HEK293T (cell line): Measurements from ENCODE around the gene LEMD1.

Experiments
- ARNT ChIP-seq: fragments of 450-650 bp; IDR thresholded peaks from 2 replicates; pipeline ENCODE4 v1.6.1; 2017; ENCODE audit warnings: mild to moderate bottlenecking
- BHLHE40 ChIP-seq: fragments of 450-650 bp; IDR thresholded peaks from 2 replicates; pipeline ENCODE4 v1.6.1; 2016; ENCODE audit warnings: mild to moderate bottlenecking, moderate library complexity, borderline replicate concordance
- ELF4 ChIP-seq: fragments of 450-650 bp; IDR thresholded peaks from 2 replicates; pipeline ENCODE4 v1.6.1; 2017; ENCODE audit warnings: antibody characterized with exemption
- FOXK2 ChIP-seq: fragments of 450-650 bp; IDR thresholded peaks from 2 replicates; pipeline ENCODE4 v1.6.1; 2016; ENCODE audit warnings: mild to moderate bottlenecking
- FOXM1 ChIP-seq: fragments of 450-650 bp; IDR thresholded peaks from 2 replicates; pipeline ENCODE4 v1.6.1; 2017; ENCODE audit warnings: mild to moderate bottlenecking, borderline replicate concordance
- HDGF ChIP-seq: fragments of 450-650 bp; IDR thresholded peaks from 2 replicates; pipeline ENCODE4 v1.6.1; 2017; ENCODE audit warnings: antibody characterized with exemption, borderline replicate concordance
- L3MBTL2 ChIP-seq: fragments of 450-650 bp; conservative IDR thresholded peaks from 2 replicates; pipeline ENCODE4 v1.6.1; 2016; ENCODE audit warnings: mild to moderate bottlenecking
- NFRKB ChIP-seq: fragments of 450-650 bp; IDR thresholded peaks from 2 replicates; pipeline ENCODE4 v1.6.1; 2016; ENCODE audit warnings: mild to moderate bottlenecking, moderate library complexity
- SP1 ChIP-seq: fragments of 450-650 bp; IDR thresholded peaks from 2 replicates; pipeline ENCODE4 v1.6.1; 2017
- SUZ12 ChIP-seq: fragments of 450-650 bp; IDR thresholded peaks from 2 replicates; pipeline ENCODE4 v1.6.1; 2016; ENCODE audit warnings: mild to moderate bottlenecking
- TARDBP ChIP-seq: fragments of 450-650 bp; IDR thresholded peaks from 2 replicates; pipeline ENCODE4 v1.6.1; 2016
- ZNF384 ChIP-seq: fragments of 450-650 bp; IDR thresholded peaks from 2 replicates; pipeline ENCODE4 v1.6.1; 2016
- TF ChIP-seq, protein P1 (sequence below): fragments of 450-650 bp; IDR thresholded peaks from 2 replicates; pipeline ENCODE4 v1.6.1; 2016

DNA sequence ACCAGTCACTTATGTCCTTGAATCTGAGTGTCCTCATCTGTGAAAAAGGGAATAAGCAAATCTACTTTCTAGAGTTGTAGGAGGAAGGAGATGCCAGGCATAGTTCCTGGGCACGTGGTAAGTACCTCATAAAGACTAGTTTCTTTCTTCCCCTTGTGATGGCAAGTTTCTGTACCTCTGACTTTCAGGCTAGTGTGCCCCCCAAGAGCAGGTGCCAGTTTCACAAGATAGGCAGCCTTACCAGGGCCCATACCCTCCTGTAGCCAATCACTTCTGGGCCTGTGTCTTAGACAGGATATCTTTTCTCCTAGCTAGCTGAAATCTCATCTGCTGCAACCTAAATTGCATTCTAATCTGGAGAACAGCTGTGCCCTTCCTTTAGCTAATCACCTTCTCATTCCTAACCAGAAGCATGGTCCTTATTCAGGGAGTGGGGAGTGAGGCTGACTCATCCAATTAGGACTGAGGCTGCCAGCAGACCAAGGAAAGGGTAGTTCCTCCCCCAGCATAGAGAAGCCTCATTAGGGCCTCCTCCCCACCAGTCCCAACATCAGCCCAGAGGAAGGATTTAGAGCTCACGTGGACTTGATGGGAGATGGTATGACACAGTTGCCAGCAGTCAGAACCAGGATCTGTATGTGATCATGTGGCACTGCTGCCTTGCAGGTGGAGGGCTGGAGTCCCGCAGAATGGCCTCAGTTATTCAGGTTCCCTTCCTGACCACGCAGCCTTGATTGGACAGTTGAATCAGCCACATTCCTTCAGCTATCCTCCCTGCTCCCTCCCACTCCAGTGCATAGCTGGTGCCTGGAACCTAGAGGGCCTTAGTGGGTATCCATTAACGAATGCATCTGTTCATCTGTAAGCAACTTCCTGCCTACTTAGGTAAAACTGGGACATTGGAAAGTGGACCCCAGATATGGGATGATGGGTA lies 73.0 kb downstream of the LEMD1 start:
- no peak for TF ChIP-seq TARDBP
- TF ChIP-seq ARNT: no peak
- no peak for TF ChIP-seq SUZ12
- TF ChIP-seq ELF4: no peak
- TF ChIP-seq NFRKB: no peak
- no peak for TF ChIP-seq SP1
- no peak for TF ChIP-seq FOXM1
- no peak for TF ChIP-seq BHLHE40
- no peak for TF ChIP-seq HDGF
- TF ChIP-seq, protein P1, sequence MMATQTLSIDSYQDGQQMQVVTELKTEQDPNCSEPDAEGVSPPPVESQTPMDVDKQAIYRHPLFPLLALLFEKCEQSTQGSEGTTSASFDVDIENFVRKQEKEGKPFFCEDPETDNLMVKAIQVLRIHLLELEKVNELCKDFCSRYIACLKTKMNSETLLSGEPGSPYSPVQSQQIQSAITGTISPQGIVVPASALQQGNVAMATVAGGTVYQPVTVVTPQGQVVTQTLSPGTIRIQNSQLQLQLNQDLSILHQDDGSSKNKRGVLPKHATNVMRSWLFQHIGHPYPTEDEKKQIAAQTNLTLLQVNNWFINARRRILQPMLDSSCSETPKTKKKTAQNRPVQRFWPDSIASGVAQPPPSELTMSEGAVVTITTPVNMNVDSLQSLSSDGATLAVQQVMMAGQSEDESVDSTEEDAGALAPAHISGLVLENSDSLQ: no peak
- TF ChIP-seq L3MBTL2: no peak
- no peak for TF ChIP-seq FOXK2
- TF ChIP-seq ZNF384: no peak
